HG02763 (cell line): ENCODE results near the gene GPR37L1.
"Not testable (repeated sequence)": the region's sequence is repeated elsewhere in the genome, so short reads cannot be mapped to it uniquely, and the experiment has no call there.

Source experiments
- ATAC-seq: cut with Tn5 transposase; IDR thresholded peaks from one replicate; pipeline ENCODE4 v1.9.1; 2021; ENCODE audit warnings: mild to moderate bottlenecking, moderate library complexity; ENCODE audit not compliant: unreplicated experiment

GPR37L1 gene

DNA sequence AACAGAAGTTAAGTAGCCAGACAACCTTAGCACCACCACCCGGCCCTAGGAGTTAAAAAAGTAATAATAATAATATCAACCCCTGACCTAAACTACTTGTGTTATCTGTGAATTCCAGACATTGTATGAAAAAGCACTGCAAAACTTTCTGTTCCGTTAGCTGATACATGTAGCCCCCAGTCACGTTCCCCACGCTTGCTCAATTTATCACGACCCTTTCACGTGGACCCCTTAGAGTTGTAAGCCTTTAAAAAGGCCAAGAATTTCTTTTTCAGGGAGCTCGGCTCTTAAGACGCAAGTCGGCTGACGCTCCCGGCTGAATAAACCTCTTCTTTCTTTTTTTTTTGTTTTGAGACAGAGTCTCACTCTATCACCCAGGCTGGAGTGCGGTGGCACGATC is 44.3 kb downstream of the GPR37L1 start:
- ATAC-seq: not testable (repeated sequence)

DNA sequence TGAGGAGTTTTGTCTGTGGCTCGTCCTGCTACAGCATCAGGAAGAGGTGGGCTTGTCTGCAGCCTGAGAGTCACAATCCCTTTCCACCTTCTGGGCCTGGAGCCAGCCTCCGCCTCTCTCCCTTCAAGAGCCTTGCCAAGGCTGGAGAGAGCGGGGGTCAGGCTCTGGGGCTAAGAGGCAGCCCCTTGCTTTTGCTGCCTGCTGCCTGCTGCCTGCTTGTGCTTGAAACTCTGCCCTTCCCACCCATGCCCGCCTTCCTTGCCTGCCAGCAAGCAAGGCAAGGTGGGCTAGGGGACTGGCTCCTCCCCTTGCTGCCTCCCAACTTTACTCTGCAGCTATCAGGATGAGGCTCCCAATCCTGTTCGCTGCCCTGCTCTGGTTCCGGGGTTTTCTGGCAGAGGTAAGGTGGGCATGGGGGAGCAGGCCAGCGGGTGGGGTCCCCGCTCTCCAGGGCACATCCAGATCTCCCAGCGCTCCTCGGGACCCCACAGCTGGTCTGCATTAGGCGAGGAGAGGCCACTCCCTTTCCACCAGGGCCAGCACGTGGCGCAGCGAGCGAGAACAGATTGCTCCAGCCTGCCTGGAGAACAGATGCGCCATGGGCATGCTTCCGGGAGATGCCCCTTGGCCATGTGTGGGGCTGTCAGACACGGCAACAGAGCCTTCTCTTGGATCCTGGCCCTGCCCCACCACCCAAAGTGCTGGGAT is 45.1 kb downstream of the GPR37L1 start:
- ATAC-seq: no peak

DNA sequence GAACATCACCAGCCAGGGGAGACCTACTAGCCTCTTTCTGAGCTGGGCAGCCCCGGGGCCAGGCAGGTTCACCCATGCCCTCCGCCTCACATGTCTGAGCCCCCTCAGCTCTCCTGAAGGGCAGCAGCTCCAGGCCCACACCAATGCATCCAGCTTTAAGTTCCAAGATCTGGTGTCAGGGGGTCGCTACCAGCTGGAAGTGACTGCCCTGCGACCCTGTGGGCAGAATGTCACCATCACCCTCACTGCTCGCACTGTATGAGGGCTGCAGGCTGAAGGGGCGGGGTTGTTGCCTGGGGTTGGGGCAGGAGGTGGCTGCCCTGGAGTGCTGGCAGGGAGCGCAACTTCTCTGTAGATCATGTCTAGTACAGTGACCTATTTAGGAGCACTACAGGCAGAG is 46.1 kb downstream of the GPR37L1 start:
- ATAC-seq: no peak

DNA sequence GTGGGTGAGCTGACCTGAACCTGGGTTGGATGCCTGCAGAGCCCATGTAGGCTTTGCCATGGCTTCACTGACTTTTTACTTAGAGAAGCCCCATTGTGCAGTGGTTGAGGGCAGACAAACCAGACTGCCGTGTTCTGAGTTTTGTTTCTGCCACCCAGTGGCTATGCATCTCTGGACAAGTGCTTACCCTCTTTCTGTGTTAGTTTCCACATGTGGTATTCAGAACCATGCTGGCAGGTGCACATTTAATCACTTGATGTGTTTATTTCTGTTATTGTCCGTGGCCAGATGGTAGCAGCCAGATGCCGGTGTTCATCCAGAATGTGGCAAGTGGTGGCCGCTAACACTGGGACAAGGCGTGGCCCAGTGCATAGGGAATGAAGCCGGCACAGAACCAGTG is 48.0 kb downstream of the GPR37L1 start:
- ATAC-seq: no peak

DNA sequence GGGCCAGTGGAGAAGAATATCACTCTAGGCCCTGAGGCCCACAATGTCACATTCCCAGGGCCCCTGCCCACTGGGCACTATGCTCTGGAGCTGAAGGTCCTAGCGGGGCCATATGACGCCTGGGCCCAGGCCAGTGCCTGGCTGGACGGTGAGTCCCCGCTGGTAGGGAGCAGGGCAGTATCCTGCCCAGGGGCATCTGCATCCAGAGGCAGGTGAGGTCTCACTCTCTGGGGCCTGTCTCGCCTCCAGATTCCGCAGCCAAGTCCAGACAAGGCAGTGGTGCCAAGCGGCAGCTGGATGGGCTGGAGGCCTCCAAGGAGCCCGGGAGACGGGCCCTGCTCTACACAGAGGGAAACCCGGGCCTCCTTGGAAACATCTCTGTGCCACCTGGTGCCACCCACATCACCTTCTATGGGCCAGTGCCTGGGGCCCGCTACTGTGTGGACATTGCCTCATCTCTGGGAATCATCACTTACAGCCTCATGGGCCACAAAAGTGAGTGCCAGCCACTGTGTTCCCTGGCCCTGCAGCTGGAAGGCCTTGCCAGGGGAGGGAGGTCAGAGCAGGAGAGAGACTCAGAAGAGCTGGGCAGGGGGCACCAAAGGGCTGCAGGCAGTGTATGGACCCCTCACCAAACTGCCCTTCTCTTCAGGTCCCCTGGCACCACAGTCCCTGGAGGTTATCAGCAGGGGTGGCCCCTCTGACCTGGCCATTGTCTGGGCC is 48.7 kb downstream of the GPR37L1 start:
- ATAC-seq: no peak

GRCh38 chr1:202172015-202172355 is 49.3 kb downstream of the GPR37L1 start:
- no peak for ATAC-seq

DNA sequence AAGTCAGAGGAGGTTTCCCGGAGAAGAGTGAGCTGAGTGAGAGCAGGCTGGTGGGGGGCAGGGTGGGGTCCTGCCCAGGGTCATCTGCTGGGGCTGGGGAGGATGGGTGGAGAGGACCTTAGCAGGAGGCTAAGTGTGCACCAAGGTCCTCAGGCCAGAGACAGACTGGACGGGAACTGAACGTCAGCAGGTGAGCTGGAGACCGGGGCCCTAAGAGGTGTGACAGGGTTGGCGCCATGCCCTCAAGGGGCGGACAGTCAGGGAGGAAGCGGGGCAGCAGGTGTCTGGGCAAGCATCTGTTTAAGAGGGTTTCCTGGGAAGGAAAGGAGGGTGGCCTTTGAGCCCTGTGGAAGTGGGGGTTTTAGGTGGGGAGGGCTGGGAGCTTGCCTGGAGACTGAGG is 51.3 kb downstream of the GPR37L1 start:
- no peak for ATAC-seq

- no peak for ATAC-seq
Measured at GRCh38 chr1:202176949-202177927, 54.5 kb downstream of the GPR37L1 start.

DNA sequence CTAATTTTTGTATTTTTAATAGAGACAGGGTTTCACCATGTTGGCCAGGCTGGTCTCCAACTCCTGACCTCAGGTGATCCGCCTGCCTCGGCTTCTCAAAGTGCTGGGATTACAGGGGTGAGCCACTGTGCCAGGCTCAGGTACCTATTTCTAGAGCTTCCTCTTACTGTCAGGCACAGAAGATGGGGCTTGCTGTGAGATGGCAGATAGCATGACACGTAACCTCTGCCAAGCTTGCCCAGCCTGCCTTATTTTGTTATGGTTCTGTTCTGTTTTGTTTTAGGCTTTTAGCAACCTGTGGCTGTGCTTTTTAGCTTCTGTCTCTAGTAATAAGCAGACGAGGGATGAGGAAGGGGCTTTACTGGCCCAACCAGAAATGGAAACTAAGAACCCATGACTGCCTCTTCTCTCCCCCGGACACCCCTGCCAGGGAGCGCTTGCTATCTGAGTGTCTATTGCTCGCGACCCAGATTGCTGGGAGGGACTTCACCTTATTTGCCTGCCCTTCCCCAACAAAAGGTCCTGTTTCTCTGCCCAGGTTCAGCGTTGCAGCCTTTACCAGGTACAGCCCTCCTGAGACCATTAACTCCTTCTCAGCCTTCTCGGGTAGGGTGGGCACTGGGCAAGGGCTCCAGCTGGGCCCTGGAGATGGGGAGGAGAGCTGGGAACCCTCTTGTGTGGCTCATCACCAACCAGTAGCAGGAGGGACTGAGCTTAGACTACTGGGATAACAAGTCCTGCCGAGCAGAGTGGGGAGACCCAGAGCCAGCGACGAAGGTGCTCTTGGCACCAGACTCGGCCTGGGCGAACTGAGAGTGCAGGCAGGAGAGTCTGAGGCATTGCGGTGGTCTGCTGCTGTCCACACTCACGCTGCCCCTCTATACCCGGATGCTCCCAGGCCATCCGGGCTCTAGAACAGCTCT is 57.4 kb downstream of the GPR37L1 start:
- no peak for ATAC-seq

GRCh38 chr1:202180751-202181139 is 58.0 kb downstream of the GPR37L1 start:
- ATAC-seq: not testable (repeated sequence)

DNA sequence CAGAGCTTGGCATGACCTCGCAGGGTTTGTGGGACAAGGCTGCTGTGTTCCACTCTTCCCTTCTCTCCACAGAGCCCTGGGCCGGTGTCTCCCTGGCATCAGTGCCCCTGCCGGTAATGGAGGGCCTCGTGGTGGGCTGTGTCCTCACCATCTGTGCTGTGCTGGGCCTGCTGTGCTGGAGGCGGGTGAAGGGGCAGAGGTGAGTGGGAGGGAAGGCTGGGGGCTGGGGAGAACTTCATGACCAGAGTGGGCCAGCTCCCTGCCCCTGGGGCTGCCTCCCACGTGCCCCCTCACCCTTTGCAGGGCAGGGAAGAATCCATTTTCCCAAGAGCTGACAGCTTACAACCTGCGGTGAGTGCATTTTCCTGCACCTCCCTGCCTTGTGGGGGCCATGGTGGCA is 58.9 kb downstream of the GPR37L1 start:
- no peak for ATAC-seq

GRCh38 chr1:202182040-202182877 is 59.5 kb downstream of the GPR37L1 start:
- ATAC-seq: no peak
